Renal cortical epithelial cell (primary cell): ENCODE results near the gene LAIR2. TPM values are rescaled to one million over a fixed set of nuclear protein-coding genes. Genes with fewer than 3 reads are reported as not detected.
"Not testable (repeated sequence)": the region's sequence is repeated elsewhere in the genome, so short reads cannot be mapped to it uniquely, and the experiment has no call there.

ENCODE experiments used
- DNase-seq: peaks from one replicate; pipeline ENCODE4 v3.0.0-alpha.2; 2011; ENCODE audit warnings: low read depth
- total RNA-seq: library from RNA; depleted of rRNA; stranded (reverse); fragments of >200 nt; gene quantifications from 2 replicates; pipeline ENCODE4 v1.2.3, GENCODE V29; 2014

The LAIR2 gene
- total RNA-seq, 1 donor from 2014 or later = not detected

- DNase-seq = no peak
These were observed 8.6 kb upstream of the LAIR2 start for GRCh38 chr19:54493967-54494585.

GRCh38 chr19:54495284-54495683 is 7.3 kb upstream of the LAIR2 start:
- not testable (repeated sequence) for DNase-seq

- DNase-seq = not testable (repeated sequence)
These were observed 4.7 kb upstream of the LAIR2 start for GRCh38 chr19:54497747-54498450.

GRCh38 chr19:54498451-54498772 is 4.2 kb upstream of the LAIR2 start:
- DNase-seq = not testable (repeated sequence)

- DNase-seq = not testable (repeated sequence)
These were observed 2.9 kb downstream of the LAIR2 start for GRCh38 chr19:54505542-54505941.

GRCh38 chr19:54506079-54506478 is 3.4 kb downstream of the LAIR2 start:
- no peak for DNase-seq

- not testable (repeated sequence) for DNase-seq
These were observed 4.5 kb downstream of the LAIR2 start for GRCh38 chr19:54507038-54507717.

- no peak for DNase-seq
These were observed 5.2 kb downstream of the LAIR2 start for GRCh38 chr19:54507824-54508223.

GRCh38 chr19:54508487-54508886 is 5.9 kb downstream of the LAIR2 start:
- DNase-seq = not testable (repeated sequence)

GRCh38 chr19:54509200-54509940 is 6.7 kb downstream of the LAIR2 start:
- DNase-seq = not testable (repeated sequence)

GRCh38 chr19:54515156-54515555 is 12.5 kb downstream of the LAIR2 start:
- DNase-seq = no peak

- peak; percentile 4 for DNase-seq
These were observed 14.9 kb downstream of the LAIR2 start for GRCh38 chr19:54517483-54517882.

- DNase-seq = no peak
These were observed 16.2 kb downstream of the LAIR2 start for GRCh38 chr19:54518844-54519243.

- DNase-seq = no peak
These were observed 18.6 kb downstream of the LAIR2 start for GRCh38 chr19:54521022-54521859.

- no peak for DNase-seq
These were observed 19.4 kb downstream of the LAIR2 start for GRCh38 chr19:54521860-54522513.

- no peak for DNase-seq
These were observed 20.8 kb downstream of the LAIR2 start for GRCh38 chr19:54523403-54523802.

GRCh38 chr19:54525636-54526035 is 23.0 kb downstream of the LAIR2 start:
- DNase-seq = no peak

- no peak for DNase-seq
These were observed 24.3 kb downstream of the LAIR2 start for GRCh38 chr19:54526972-54527371.

GRCh38 chr19:54530866-54531265 is 28.2 kb downstream of the LAIR2 start:
- no peak for DNase-seq

- DNase-seq = no peak
These were observed 29.9 kb downstream of the LAIR2 start for GRCh38 chr19:54532528-54532927.

GRCh38 chr19:54533476-54533875 is 30.8 kb downstream of the LAIR2 start:
- no peak for DNase-seq
